Ishikawa (cell line): ENCODE results near the gene MADCAM1.

ENCODE experiments used
- CEBPB ChIP-seq: IDR thresholded peaks from 2 replicates; pipeline ENCODE4 v1.6.1; 2012
- EGR1 ChIP-seq: IDR thresholded peaks from 2 replicates; pipeline ENCODE4 v1.6.1; 2012
- MAX ChIP-seq: IDR thresholded peaks from 2 replicates; pipeline ENCODE4 v1.6.1; 2012
- RAD21 ChIP-seq: IDR thresholded peaks from 2 replicates; pipeline ENCODE4 v1.6.1; 2012; ENCODE audit warnings: low read depth
- YY1 ChIP-seq: IDR thresholded peaks from 2 replicates; pipeline ENCODE4 v1.6.1; 2012; ENCODE audit warnings: low read depth

- TF ChIP-seq MAX (no peak), YY1 (no peak), CEBPB (no peak), RAD21 (no peak), EGR1 (no peak)
Observed at GRCh38 chr19:508204-509150, 12.2 kb downstream of the MADCAM1 start.
